Mammary epithelial cell (primary cell): ENCODE data around the gene IQCF2.

Experiments
- EZH2 ChIP-seq: IDR thresholded peaks from 2 replicates; pipeline ENCODE4 v1.6.1; 2012; ENCODE audit warnings: low read length, inconsistent platforms, borderline replicate concordance
- TF ChIP-seq, protein P1 (sequence below), 2 donors: IDR thresholded peaks in 1 of 2; conservative IDR thresholded peaks in 1 of 2; 2 replicates each; pipeline ENCODE4 v1.5.1; 2011 to 2012; ENCODE audit warnings: inconsistent platforms in 2 of 2, low read length in 2 of 2, mild to moderate bottlenecking in 2 of 2, control low read depth in 1 of 2, low read depth in 1 of 2; ENCODE audit not compliant: insufficient read depth in 1 of 2; ENCODE audit errors: extremely low read depth in 1 of 2

DNA sequence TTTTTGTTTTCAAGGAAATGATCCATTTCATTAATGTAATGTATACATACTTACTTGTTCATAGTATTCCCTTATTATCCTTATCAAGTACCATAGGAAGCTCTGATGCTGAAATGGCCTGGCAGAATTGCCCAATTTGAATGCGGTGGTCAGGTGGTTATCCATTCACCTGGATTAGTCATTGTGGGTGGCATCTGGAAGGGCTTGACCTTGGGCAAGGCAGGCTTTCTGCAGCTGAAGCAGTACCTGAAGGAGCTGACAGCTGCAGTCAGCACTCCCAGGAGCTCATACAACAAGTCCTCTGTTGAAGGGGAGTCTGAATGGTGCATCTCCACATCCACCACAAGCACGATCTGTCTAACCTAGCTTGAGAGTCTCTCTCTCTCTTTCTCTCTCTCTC is 26.2 kb downstream of the IQCF2 start:
- TF ChIP-seq, protein P1, sequence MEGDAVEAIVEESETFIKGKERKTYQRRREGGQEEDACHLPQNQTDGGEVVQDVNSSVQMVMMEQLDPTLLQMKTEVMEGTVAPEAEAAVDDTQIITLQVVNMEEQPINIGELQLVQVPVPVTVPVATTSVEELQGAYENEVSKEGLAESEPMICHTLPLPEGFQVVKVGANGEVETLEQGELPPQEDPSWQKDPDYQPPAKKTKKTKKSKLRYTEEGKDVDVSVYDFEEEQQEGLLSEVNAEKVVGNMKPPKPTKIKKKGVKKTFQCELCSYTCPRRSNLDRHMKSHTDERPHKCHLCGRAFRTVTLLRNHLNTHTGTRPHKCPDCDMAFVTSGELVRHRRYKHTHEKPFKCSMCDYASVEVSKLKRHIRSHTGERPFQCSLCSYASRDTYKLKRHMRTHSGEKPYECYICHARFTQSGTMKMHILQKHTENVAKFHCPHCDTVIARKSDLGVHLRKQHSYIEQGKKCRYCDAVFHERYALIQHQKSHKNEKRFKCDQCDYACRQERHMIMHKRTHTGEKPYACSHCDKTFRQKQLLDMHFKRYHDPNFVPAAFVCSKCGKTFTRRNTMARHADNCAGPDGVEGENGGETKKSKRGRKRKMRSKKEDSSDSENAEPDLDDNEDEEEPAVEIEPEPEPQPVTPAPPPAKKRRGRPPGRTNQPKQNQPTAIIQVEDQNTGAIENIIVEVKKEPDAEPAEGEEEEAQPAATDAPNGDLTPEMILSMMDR (conservative IDR thresholded peaks at IDR 0.05 in 1 of 2, IDR thresholded peaks at IDR 0.05 in 1 of 2; ENCODE audit: extremely low read depth in 1 of 2, insufficient read depth in 1 of 2, low read depth in 1 of 2, low read length in 2 of 2): no peak
- no peak for TF ChIP-seq EZH2
